IPS-18a (cell line): Measurements from ENCODE around the gene NTRK3.

ENCODE experiments used
- H3K27ac ChIP-seq: one replicate; pipeline ENCODE4 v1.5.1; 2013; ENCODE audit warnings: low read length
- H3K27me3 ChIP-seq: one replicate; pipeline ENCODE4 v1.6.1; 2013; ENCODE audit warnings: mild to moderate bottlenecking, low read length; ENCODE audit not compliant: control insufficient read depth, insufficient read depth
- H3K36me3 ChIP-seq: one replicate; pipeline ENCODE4 v1.6.1; 2013; ENCODE audit warnings: low read depth, low read length; ENCODE audit not compliant: control insufficient read depth
- H3K4me1 ChIP-seq: one replicate; pipeline ENCODE4 v1.6.1; 2013; ENCODE audit warnings: low read depth, low read length; ENCODE audit not compliant: control insufficient read depth
- H3K4me3 ChIP-seq: one replicate; pipeline ENCODE4 v1.5.1; 2013; ENCODE audit warnings: low read length
- H3K9ac ChIP-seq: one replicate; pipeline ENCODE4 v1.6.1; 2013; ENCODE audit warnings: mild to moderate bottlenecking, low read length, moderate library complexity
- H3K9me3 ChIP-seq: one replicate; pipeline ENCODE4 v1.6.1; 2013; ENCODE audit warnings: low read depth, low read length; ENCODE audit not compliant: control insufficient read depth

Gene NTRK3

DNA sequence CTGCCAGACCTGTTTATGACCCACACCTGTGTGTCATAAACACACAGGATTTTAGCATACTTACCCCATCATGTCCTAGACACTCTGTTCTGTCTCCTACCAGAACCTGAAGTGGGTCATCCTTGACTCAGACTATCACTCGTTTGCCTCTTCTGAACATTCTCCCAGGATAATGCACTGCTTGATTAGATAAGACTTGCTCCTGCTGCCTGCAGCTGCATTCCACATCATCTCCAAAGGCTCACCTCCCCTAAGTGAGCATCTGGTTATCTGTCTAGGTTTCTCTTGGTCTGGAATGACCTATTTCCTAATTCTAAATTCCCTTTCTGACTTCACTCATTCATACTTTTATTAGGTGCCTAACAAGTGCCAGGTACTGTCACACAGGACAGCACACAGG, 332.1 kb downstream of the NTRK3 start:
- Histone ChIP-seq H3K27me3 (no peaks in the 10 kb centered on the region), H3K9ac (no peak overlapping the region), H3K9me3 (no peaks in the 10 kb centered on the region), H3K36me3 (no peaks in the 10 kb centered on the region), H3K4me3 (no peak overlapping the region), H3K4me1 (no peaks in the 10 kb centered on the region), H3K27ac (no peak overlapping the region)

DNA sequence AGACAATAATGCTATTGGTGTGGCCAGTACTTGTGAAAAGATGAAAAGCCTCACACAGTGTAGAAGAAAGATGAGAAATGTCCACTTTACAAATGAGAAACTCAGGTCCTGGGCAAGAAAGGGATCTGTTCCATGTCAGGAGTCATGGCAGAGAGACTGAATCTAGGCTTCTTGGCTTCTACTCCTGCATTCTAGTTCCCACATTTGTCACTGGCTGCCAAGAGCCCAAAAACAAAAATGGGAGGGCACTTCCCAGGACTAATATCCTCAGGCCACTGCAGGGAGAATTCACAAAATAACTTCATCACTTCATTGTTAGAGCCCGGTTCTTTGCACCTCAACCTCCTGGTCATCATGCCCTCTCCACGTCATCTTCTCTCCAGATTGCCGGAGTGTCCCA, 337.5 kb downstream of the NTRK3 start:
- H3K27me3 ChIP-seq: no peaks in the 10 kb centered on the region
- no peak overlapping the region for H3K4me3 ChIP-seq
- H3K36me3 ChIP-seq: no peaks in the 10 kb centered on the region
- H3K27ac ChIP-seq: no peak overlapping the region
- H3K9me3 ChIP-seq: no peaks in the 10 kb centered on the region
- no peak overlapping the region for H3K9ac ChIP-seq
- no peaks in the 10 kb centered on the region for H3K4me1 ChIP-seq

DNA sequence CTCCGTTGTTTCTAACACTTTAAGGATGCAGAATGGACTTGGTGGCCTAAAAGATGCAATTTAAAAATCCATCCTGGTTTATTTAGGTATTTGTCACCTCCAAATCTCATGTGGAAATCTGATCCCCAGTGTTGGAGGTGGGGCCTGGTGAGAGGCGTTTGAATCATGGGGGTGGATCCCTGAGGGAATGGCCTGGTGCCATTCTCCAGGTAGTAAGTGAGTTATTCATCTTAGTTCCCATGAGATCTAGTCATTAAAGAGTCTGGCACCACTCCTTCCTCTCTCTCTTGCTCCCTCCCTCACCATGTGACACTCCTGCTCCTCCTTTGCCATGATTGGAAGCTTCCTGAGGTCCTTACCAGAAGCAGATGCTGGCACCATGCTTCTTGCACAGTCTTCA, 339.1 kb downstream of the NTRK3 start:
- H3K9me3 ChIP-seq: no peaks in the 10 kb centered on the region
- no peaks in the 10 kb centered on the region for H3K4me1 ChIP-seq

DNA sequence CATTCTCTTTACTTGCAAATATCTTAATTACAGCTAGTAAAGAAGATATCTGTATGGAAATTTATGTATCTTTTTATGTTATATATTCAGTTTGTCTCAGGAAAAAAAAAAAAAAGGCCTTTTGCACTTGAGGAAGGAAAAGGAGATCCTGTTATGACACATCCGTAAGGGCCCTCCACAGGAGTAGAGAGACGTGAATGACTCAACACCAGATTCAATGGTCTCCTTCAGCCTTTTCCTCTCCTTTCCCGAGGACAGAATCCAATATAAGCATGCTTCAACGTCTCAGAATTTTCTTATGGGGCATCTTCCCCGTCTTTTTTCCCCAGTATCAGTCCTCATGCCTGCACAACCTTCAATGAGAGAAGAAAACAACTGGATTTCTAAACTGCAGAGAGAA, 340.3 kb downstream of the NTRK3 start:
- Histone ChIP-seq H3K9me3 (no peaks in the 10 kb centered on the region), H3K27me3 (no peaks in the 10 kb centered on the region), H3K36me3 (no peaks in the 10 kb centered on the region), H3K4me1 (no peaks in the 10 kb centered on the region), H3K27ac (no peak overlapping the region), H3K4me3 (no peak overlapping the region), H3K9ac (no peak overlapping the region)

More for the DNA sequence above, 339.1 kb downstream of the NTRK3 start:
- Histone ChIP-seq H3K27ac (no peak overlapping the region), H3K36me3 (no peaks in the 10 kb centered on the region), H3K9ac (no peak overlapping the region), H3K27me3 (no peaks in the 10 kb centered on the region), H3K4me3 (no peak overlapping the region)

DNA sequence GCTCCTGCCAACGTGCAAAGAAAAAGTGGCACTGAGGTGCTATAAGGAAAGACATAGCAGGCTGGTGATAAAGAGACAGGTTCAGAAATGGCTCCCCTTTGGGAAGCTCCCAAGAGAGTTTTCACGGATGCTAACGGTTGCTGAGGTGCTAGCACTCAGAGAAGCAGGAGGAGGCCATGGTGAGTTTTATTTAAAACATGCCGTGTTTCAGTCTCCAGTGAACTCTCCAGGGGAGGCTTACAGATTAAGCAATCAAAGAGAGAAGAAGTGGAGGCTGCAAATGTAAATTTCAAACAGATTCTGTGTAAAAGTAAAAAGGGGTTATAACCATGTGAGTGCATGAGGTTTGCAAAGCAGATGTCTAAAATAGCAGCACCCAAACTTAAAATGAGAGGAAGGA, 346.2 kb downstream of the NTRK3 start:
- Histone ChIP-seq H3K4me3 (no peak overlapping the region), H3K4me1 (no peaks in the 10 kb centered on the region), H3K36me3 (no peaks in the 10 kb centered on the region), H3K9ac (no peak overlapping the region), H3K9me3 (no peaks in the 10 kb centered on the region), H3K27me3 (no peaks in the 10 kb centered on the region), H3K27ac (no peak overlapping the region)

DNA sequence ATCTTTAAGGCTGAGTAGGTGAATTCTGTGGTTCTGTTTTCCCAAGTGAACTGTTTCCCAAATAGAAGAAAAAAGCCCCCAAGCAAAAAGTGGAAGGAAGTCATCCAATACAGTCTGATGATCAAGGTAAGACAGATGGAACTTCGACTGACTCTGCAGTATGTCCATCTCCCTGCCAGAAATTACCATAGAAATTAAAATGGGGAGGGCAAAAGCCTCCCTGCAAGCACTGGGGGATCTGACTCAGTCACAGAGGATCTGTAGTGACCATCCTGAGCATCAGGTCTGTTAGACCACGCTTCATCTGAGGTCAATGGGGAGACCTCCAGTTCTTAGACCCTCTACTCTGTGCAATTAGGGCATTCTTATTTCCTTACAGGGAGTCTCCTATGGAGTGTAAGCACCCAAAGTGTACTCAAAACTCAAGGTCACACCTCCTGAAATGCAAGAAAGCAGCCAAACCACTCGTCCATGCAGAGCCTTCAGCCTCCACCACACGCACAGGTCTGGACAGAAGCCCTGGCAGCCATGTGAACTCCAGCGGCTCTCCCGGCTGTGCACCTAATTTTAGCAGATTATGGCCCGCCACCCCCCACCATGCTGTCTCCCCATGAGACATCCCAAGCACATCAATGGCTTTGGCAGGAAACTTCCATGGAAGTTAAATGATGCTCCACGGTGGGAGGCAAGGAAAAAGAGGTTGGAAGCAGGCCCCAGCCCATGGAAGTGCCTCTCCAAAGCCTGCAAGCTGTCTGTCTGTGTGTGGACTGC, 348.7 kb downstream of the NTRK3 start:
- Histone ChIP-seq H3K27me3 (no peaks in the 10 kb centered on the region), H3K36me3 (no peaks in the 10 kb centered on the region), H3K27ac (no peak overlapping the region)

DNA sequence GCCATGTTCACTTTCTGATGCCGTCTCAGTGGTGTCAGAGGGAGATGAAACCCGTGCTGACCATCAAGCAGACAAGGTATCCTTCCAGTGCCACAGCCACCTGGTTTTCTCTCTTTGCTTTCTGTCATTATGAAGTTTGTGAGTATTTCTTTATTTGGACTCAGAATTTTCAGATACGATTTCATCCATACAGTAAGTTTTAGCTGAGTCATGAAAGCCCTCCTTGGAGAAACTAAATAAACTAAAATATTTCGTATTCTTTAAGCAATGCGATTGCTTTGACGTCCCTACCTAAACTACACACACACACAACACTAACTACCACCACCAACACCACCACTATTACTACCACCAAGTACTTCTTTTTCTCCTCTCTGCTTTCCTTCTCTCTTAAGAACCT, 350.1 kb downstream of the NTRK3 start:
- H3K9me3 ChIP-seq: no peaks in the 10 kb centered on the region
- H3K27ac ChIP-seq: no peak overlapping the region
- no peaks in the 10 kb centered on the region for H3K4me1 ChIP-seq
- no peaks in the 10 kb centered on the region for H3K27me3 ChIP-seq
- no peaks in the 10 kb centered on the region for H3K36me3 ChIP-seq
- H3K4me3 ChIP-seq: no peak overlapping the region
- no peak overlapping the region for H3K9ac ChIP-seq

More for the DNA sequence above, 348.7 kb downstream of the NTRK3 start:
- Histone ChIP-seq H3K9ac (no peak overlapping the region), H3K4me3 (no peak overlapping the region), H3K4me1 (no peaks in the 10 kb centered on the region), H3K9me3 (no peaks in the 10 kb centered on the region)

DNA sequence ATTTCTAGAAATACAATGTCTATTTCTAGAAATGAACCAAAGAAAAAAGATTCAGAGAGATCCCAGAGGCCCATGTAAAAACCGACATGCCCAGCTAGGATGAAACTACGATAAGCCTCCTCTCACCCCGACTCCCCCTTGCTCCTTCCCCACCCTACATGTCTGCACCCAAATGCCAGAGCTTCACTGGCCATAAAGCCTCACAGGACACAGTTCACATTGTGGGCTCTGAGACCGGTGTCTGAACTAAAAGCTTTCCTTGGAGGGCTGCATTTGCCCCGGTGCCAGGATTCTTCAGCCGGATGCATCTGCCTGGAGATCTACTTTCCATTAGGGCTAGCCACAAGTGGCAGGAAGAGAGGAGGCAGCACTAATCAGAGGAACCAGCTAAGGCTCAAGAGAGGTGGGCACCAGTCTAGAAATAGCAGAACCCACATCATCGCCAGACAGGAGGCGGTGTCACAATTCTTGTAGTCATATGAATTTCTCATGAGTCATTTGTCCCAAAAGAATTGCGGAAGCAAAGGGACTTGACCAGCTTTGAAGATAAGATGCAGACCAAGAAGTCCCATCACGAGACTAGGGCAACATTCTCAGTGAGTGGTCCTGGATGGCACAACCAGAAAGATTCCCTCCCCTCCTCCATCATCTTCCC, 353.6 kb downstream of the NTRK3 start:
- no peak overlapping the region for H3K27ac ChIP-seq
- no peaks in the 10 kb centered on the region for H3K4me1 ChIP-seq
- no peak overlapping the region for H3K9ac ChIP-seq
- H3K9me3 ChIP-seq: no peaks in the 10 kb centered on the region
- no peaks in the 10 kb centered on the region for H3K27me3 ChIP-seq
- no peak overlapping the region for H3K4me3 ChIP-seq
- no peaks in the 10 kb centered on the region for H3K36me3 ChIP-seq

DNA sequence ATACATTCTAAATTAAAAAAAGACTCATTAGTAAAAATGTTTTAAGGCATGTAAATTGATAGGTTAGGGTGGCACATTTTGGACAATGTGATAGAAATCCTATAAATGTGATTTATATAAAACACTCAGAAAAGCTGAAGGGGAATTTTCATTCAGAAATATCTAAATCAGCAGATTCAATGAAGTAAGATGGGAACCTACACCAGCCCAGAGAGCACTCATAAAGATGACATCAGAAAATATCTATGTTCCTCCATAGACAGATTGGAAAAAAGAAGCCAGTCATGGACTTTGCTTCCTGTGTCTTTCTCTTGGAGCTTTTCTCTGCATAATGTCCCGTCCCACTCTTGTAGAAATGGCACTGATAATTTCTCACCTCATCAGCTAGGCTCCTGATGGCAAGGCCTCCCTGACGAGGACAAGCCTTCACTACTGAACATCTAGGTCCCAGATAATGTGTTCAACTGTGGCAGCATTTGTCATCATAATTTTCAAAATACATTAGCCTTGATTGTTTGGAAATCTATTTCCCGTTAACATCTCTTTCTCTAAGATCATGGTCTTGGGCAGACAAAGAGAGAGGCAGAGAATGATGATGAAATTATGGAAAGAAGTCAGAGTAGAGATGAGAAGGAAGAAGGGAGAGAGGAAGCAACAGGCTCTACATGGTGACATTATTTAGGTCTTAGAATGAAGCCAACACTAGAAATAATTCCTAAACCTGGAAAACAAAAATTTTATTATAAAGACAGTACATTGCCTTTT, 354.4 kb downstream of the NTRK3 start:
- H3K4me3 ChIP-seq: no peak overlapping the region
- H3K9ac ChIP-seq: no peak overlapping the region
- no peaks in the 10 kb centered on the region for H3K27me3 ChIP-seq
- H3K4me1 ChIP-seq: no peaks in the 10 kb centered on the region
- no peaks in the 10 kb centered on the region for H3K36me3 ChIP-seq
- no peaks in the 10 kb centered on the region for H3K9me3 ChIP-seq
- no peak overlapping the region for H3K27ac ChIP-seq

DNA sequence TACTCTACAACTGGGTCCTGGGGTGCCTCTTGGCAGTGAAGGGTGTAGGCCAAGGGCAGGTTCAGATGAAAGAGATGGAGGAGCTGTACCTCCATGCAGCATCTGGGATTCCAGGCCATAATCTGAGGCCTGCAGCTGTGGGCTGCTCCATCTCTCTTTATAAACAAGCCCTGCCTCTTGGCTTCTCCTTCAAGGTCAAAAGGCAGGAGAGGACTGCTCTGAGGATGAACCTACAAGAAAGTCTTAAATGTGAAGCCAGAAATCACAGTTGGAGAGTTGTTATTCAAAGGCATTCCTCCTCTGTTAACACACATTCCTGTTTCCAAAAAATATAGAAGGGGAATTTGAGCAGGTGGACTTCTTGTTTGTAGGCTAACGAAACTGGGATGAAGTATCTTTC, 355.5 kb downstream of the NTRK3 start:
- Histone ChIP-seq H3K4me1 (no peaks in the 10 kb centered on the region), H3K4me3 (no peak overlapping the region), H3K27me3 (no peaks in the 10 kb centered on the region), H3K27ac (no peak overlapping the region), H3K9me3 (no peaks in the 10 kb centered on the region), H3K9ac (no peak overlapping the region), H3K36me3 (no peaks in the 10 kb centered on the region)

DNA sequence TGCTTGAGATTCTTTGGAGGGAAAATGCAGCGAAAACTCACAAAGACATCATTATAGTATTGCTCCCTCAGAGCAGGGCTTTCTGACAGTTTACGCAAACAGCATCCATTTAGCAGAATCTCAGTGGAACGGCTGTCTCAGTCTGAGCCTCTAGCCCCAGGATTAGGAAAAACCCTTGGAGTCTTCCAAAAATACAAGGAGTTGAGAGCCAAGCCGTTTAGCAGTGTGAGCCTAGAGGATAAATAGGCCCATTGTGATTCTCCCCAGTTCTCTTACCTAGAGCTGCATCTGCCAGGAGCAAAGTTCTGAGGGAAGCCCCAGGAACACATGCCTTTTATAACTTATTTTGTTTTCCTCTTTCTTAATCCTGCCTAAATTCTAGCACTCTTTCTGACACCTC, 359.6 kb downstream of the NTRK3 start:
- Histone ChIP-seq H3K4me3 (no peak overlapping the region), H3K9me3 (no peaks in the 10 kb centered on the region), H3K27ac (no peak overlapping the region), H3K9ac (no peak overlapping the region), H3K27me3 (no peaks in the 10 kb centered on the region), H3K36me3 (no peaks in the 10 kb centered on the region), H3K4me1 (no peaks in the 10 kb centered on the region)
